HCT116 (cell line): Measurements from ENCODE around the gene ALG13. TPM values are rescaled to one million over a fixed set of nuclear protein-coding genes. Genes with fewer than 3 reads are reported as not detected.

Experiments used
- ATAC-seq: fragments of 200-7000 bp; cut with Tn5 transposase; 2 replicates; pipeline ENCODE4 v1.9.1; 2020; ENCODE audit warnings: mild to moderate bottlenecking, moderate library complexity
- BruUV-seq: library from RNA; stranded (reverse); fragments of 400-500 nt; replicated peaks from 2 replicates; lab custom pipeline; 2021; lab: Mats Ljungman, UMichigan
- CTCF ChIA-PET: fragments of 300-600 bp; sonication (Branson Sonifier 250); formaldehyde crosslinking; loops from one replicate; lab custom pipeline; 2021; ENCODE audit warnings: antibody characterized with exemption; lab: Charles Lee
- POLR2A ChIA-PET: fragments of 300-600, 350-600 bp; sonication (Branson Sonifier 250); formaldehyde crosslinking; loops from one replicate; lab custom pipeline; 2021; ENCODE audit warnings: antibody characterized with exemption; lab: Charles Lee
- RAD21 ChIA-PET, 2 experiments: fragments of 300-600 bp; sonication (Branson Sonifier 250); formaldehyde crosslinking; loops; one replicate each; lab custom pipeline; 2023; ENCODE audit warnings: low total read pairs in 2 of 2; ENCODE audit not compliant: uncharacterized antibody in 2 of 2, unreplicated experiment in 2 of 2, low non-redundant PET in 1 of 2; lab: Charles Lee
- DNase-seq: peaks from one replicate; pipeline ENCODE4 v3.0.0-alpha.2; 2010; ENCODE audit warnings: low read depth, low spot score
- H2AFZ ChIP-seq: fragments of 200-600 bp; shearing (Covaris generic), sonication (generic); 2 replicates; pipeline ENCODE4 v1.6.1; 2017; ENCODE audit warnings: low read depth, mixed run types, mixed read lengths, antibody characterized with exemption, low read length; ENCODE audit not compliant: poor library complexity, severe bottlenecking
- H3K27ac ChIP-seq: 2 replicates; pipeline ENCODE4 v1.5.1; 2012; ENCODE audit warnings: low read depth, low read length
- H3K27me3 ChIP-seq: fragments of 200-600 bp; sonication (generic); 2 replicates; pipeline ENCODE4 v1.6.1; 2016; ENCODE audit warnings: mixed run types, low read length, mixed read lengths; ENCODE audit not compliant: insufficient read depth
- H3K36me3 ChIP-seq, 2 experiments: fragments of 200-500 bp in 1 of 2; fragments of 200-600 bp in 1 of 2; sonication (Bioruptor generic) in 1 of 2; sonication (generic) in 1 of 2; 2 replicates each; pipeline versions ENCODE4 v1.5.1 to v1.6.1; 2014 to 2016; ENCODE audit warnings: low read length in 2 of 2, inconsistent platforms in 1 of 2, mixed read lengths in 1 of 2, mixed run types in 1 of 2; ENCODE audit not compliant: insufficient read depth in 2 of 2, control insufficient read depth in 1 of 2
- H3K4me1 ChIP-seq, 2 experiments: fragments of 200-600 bp in 1 of 2; sonication (generic) in 1 of 2; 2 replicates each; pipeline versions ENCODE4 v1.5.1 to v1.6.1; 2012 to 2017; ENCODE audit warnings: low read length in 2 of 2, inconsistent platforms in 1 of 2, mild to moderate bottlenecking in 1 of 2, mixed read lengths in 1 of 2, mixed run types in 1 of 2, moderate library complexity in 1 of 2; ENCODE audit not compliant: insufficient read depth in 2 of 2, control insufficient read depth in 1 of 2
- H3K4me2 ChIP-seq: fragments of 200-600 bp; sonication (generic); 2 replicates; pipeline ENCODE4 v1.6.1; 2017; ENCODE audit warnings: mixed run types, low read length, mixed read lengths
- H3K4me3 ChIP-seq, 2 experiments: fragments of 200-600 bp in 1 of 2; sonication (generic) in 1 of 2; replicated peaks in 1 of 2; 2 replicates each; pipeline ENCODE4 v1.5.1; 2011 to 2016; ENCODE audit warnings: low read length in 2 of 2, control low read depth in 1 of 2, low read depth in 1 of 2, mild to moderate bottlenecking in 1 of 2, mixed read lengths in 1 of 2, mixed run types in 1 of 2
- H3K79me2 ChIP-seq: fragments of 200-600 bp; sonication (generic); 2 replicates; pipeline ENCODE4 v1.6.1; 2017; ENCODE audit warnings: mild to moderate bottlenecking, mixed run types, low read length, moderate library complexity, mixed read lengths; ENCODE audit not compliant: insufficient read depth
- H3K9ac ChIP-seq: fragments of 200-600 bp; sonication (generic); 2 replicates; pipeline ENCODE4 v1.6.1; 2016; ENCODE audit warnings: low read length, mixed read lengths
- H3K9me2 ChIP-seq: fragments of 200-600 bp; sonication (generic), shearing (Covaris generic); 2 replicates; pipeline ENCODE4 v1.6.1; 2017; ENCODE audit warnings: mixed run types, mild to moderate bottlenecking, moderate library complexity; ENCODE audit not compliant: insufficient read depth
- H3K9me3 ChIP-seq, 2 experiments: fragments of 200-500 bp in 1 of 2; fragments of 200-600 bp in 1 of 2; sonication (Bioruptor generic) in 1 of 2; sonication (generic) in 1 of 2; 2 replicates each; pipeline ENCODE4 v1.6.1; 2014 to 2017; ENCODE audit warnings: low read length in 2 of 2, mixed read lengths in 2 of 2, inconsistent platforms in 1 of 2, low read depth in 1 of 2, mild to moderate bottlenecking in 1 of 2, mixed run types in 1 of 2, moderate library complexity in 1 of 2; ENCODE audit not compliant: control insufficient read depth in 1 of 2, insufficient read depth in 1 of 2
- H4K20me1 ChIP-seq: fragments of 200-600 bp; sonication (generic), shearing (Covaris generic); 2 replicates; pipeline ENCODE4 v1.6.1; 2017; ENCODE audit warnings: mixed run types, mild to moderate bottlenecking, moderate library complexity; ENCODE audit not compliant: insufficient read depth
- ATF3 ChIP-seq: IDR thresholded peaks from 2 replicates; pipeline ENCODE4 v1.6.1; 2012
- CEBPB ChIP-seq: IDR thresholded peaks from 2 replicates; pipeline ENCODE4 v1.6.1; 2012; ENCODE audit warnings: low read depth
- EZH2 ChIP-seq: fragments of 200-600 bp; sonication (generic); IDR thresholded peaks from 2 replicates; pipeline ENCODE4 v1.6.1; 2017; ENCODE audit warnings: antibody characterized with exemption, mixed run types
- EZH2phosphoT487 ChIP-seq: fragments of 200-600 bp; IDR thresholded peaks from 2 replicates; pipeline ENCODE4 v1.6.1; 2018; ENCODE audit warnings: antibody characterized with exemption, borderline replicate concordance
- FOSL1 ChIP-seq: IDR thresholded peaks from 2 replicates; pipeline ENCODE4 v1.6.1; 2012; ENCODE audit warnings: low read depth
- JUND ChIP-seq: IDR thresholded peaks from 2 replicates; pipeline ENCODE4 v1.6.1; 2012
- POLR2A ChIP-seq: IDR thresholded peaks from 2 replicates; pipeline ENCODE4 v1.7.0; 2011; ENCODE audit warnings: borderline replicate concordance; ENCODE audit not compliant: insufficient read depth, insufficient read length; ENCODE audit errors: extremely low read depth
- POLR2AphosphoS5 ChIP-seq: IDR thresholded peaks from 2 replicates; pipeline ENCODE4 v1.6.1; 2011; ENCODE audit warnings: mild to moderate bottlenecking, low read depth, low read length, moderate library complexity
- RAD21 ChIP-seq: IDR thresholded peaks from 2 replicates; pipeline ENCODE4 v1.6.1; 2012; ENCODE audit warnings: low read depth, mild to moderate bottlenecking
- REST ChIP-seq: IDR thresholded peaks from 2 replicates; pipeline ENCODE4 v1.6.1; 2012; ENCODE audit warnings: low read depth
- SIN3A ChIP-seq: IDR thresholded peaks from 2 replicates; pipeline ENCODE4 v1.6.1; 2012; ENCODE audit warnings: low read depth
- SP1 ChIP-seq: IDR thresholded peaks from 2 replicates; pipeline ENCODE4 v1.6.1; 2012; ENCODE audit warnings: low read depth
- SRF ChIP-seq: IDR thresholded peaks from 2 replicates; pipeline ENCODE4 v1.6.1; 2012; ENCODE audit warnings: low read depth
- intact Hi-C: fragments of 100-400 bp; cut with micrococcal nuclease; formaldehyde crosslinking; loops from 2 replicates; pipeline ENCODE4 v1.10.0; 2022
- total RNA-seq: library from RNA; stranded (reverse); gene quantifications from one replicate; pipeline ENCODE4 v1.2.1, GENCODE V29; 2021; ENCODE audit not compliant: unreplicated experiment
- TF ChIP-seq, protein P1 (sequence below), 3 experiments: fragments of 200-600 bp in 1 of 3; sonication (generic) in 1 of 3; IDR thresholded peaks in 2 of 3; conservative IDR thresholded peaks in 1 of 3; 2 replicates each; pipeline ENCODE4 v1.5.1; 2012 to 2017; ENCODE audit warnings: low read depth in 2 of 3, low read length in 2 of 3, antibody characterized with exemption in 1 of 3, borderline replicate concordance in 1 of 3, control low read depth in 1 of 3, mild to moderate bottlenecking in 1 of 3, mixed read lengths in 1 of 3, mixed run types in 1 of 3, moderate library complexity in 1 of 3; ENCODE audit not compliant: insufficient read depth in 1 of 3

ALG13 gene
- total RNA-seq, 1 experiment from 2014 or later: 50.4 TPM

DNA sequence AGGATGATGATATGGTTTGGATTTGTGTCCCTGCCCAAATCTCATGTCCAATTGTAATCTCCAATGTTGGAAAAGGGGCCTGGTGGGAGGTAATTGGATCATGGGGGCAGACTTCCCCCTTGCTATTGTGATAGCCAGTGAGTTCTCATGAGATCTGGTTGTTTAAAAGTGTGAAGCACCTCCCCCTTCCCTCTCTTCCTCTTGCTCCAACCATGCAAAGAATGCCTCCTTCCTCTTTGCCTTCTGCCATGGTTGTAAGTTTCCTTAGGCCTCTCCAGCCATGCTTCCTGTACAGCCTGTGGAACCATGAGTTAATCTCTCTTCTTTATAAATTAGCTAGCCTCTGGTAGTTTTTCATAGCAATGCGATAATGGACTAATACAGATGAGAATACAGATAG, 19.7 kb upstream of the ALG13 start:
- Histone ChIP-seq H3K4me1 (no peaks in the 10 kb centered on the region), H3K27ac (no peak overlapping the region), H3K27me3 (no peaks in the 10 kb centered on the region), H3K9me2 (no peaks in the 10 kb centered on the region), H3K36me3 (no peaks in the 10 kb centered on the region), H3K4me2 (no peak overlapping the region), H4K20me1 (no peaks in the 10 kb centered on the region), H3K4me3 (no peak overlapping the region), H3K9ac (no peak overlapping the region), H3K79me2 (no peaks in the 10 kb centered on the region), H3K9me3 (no peaks in the 10 kb centered on the region), H2AFZ (no peak overlapping the region)
- BruUV-seq: no TSS peak
- intact Hi-C loops: no loop called here
- TF ChIP-seq REST (no peak), JUND (no peak), FOSL1 (no peak), ATF3 (no peak), POLR2AphosphoS5 (no peak), SRF (no peak), EZH2 (no peak), CEBPB (no peak), SP1 (no peak), SIN3A (no peak), POLR2A (no peak), EZH2phosphoT487 (no peak), RAD21 (no peak)
- TF ChIP-seq, protein P1, sequence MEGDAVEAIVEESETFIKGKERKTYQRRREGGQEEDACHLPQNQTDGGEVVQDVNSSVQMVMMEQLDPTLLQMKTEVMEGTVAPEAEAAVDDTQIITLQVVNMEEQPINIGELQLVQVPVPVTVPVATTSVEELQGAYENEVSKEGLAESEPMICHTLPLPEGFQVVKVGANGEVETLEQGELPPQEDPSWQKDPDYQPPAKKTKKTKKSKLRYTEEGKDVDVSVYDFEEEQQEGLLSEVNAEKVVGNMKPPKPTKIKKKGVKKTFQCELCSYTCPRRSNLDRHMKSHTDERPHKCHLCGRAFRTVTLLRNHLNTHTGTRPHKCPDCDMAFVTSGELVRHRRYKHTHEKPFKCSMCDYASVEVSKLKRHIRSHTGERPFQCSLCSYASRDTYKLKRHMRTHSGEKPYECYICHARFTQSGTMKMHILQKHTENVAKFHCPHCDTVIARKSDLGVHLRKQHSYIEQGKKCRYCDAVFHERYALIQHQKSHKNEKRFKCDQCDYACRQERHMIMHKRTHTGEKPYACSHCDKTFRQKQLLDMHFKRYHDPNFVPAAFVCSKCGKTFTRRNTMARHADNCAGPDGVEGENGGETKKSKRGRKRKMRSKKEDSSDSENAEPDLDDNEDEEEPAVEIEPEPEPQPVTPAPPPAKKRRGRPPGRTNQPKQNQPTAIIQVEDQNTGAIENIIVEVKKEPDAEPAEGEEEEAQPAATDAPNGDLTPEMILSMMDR (IDR thresholded peaks at IDR 0.05 in 2 of 3, conservative IDR thresholded peaks at IDR 0.05 in 1 of 3; ENCODE audit: borderline replicate concordance in 1 of 3, insufficient read depth in 1 of 3, low read depth in 2 of 3, low read length in 2 of 3): no peak
- ChIA-PET POLR2A (no interaction called here), CTCF (no interaction called here), RAD21 (no interaction called here)
- no peak for DNase-seq
- no peak for ATAC-seq
